Activated naive CD4-positive, alpha-beta T cell treated with anti-CD3 and anti-CD28 coated beads for 36 hours (primary cell): ENCODE measurements around the gene HERC3. TPM values are rescaled to one million over a fixed set of nuclear protein-coding genes. Genes with fewer than 3 reads are reported as not detected.
A peak's percentile ranks its signal among the peaks of the same experiment; 100 is the strongest.
"Not testable (repeated sequence)": the region's sequence is repeated elsewhere in the genome, so short reads cannot be mapped to it uniquely, and the experiment has no call there.

Experiments
- CTCF ChIA-PET: fragments of 350-600 bp; sonication (Branson Sonifier 250); formaldehyde crosslinking; loops from one replicate; lab custom pipeline; 2021; ENCODE audit warnings: antibody characterized with exemption; lab: Charles Lee
- DNase-seq: peaks from one replicate; pipeline ENCODE4 v3.0.0-alpha.2; 2020
- H3K27ac Mint-ChIP-seq: one replicate; pipeline ENCODE4 v1.8.0; 2021; ENCODE audit warnings: mild to moderate bottlenecking, mixed read lengths
- H3K27me3 Mint-ChIP-seq: one replicate; pipeline ENCODE4 v1.8.0; 2021; ENCODE audit warnings: low read depth, mixed read lengths
- H3K36me3 Mint-ChIP-seq: one replicate; pipeline ENCODE4 v1.8.0; 2021; ENCODE audit warnings: low read depth, mixed read lengths
- H3K4me1 Mint-ChIP-seq: one replicate; pipeline ENCODE4 v1.8.0; 2021; ENCODE audit warnings: low read depth, mixed read lengths
- H3K4me3 Mint-ChIP-seq: one replicate; pipeline ENCODE4 v1.8.0; 2021; ENCODE audit warnings: mild to moderate bottlenecking, moderate library complexity, mixed read lengths
- H3K9me3 Mint-ChIP-seq: one replicate; pipeline ENCODE4 v1.8.0; 2021; ENCODE audit warnings: mixed read lengths
- intact Hi-C: fragments of 100-400 bp; cut with micrococcal nuclease; formaldehyde crosslinking; loops from one replicate; pipeline ENCODE4 v1.15.1; 2023
- total RNA-seq, 2 experiments: library from RNA; stranded (reverse); gene quantifications; one replicate each; pipeline ENCODE4 v1.2.3, GENCODE V29; 2021

The HERC3 gene
- total RNA-seq, 2 experiments from 2014 or later, result 24.4 to 25.8 TPM

DNA sequence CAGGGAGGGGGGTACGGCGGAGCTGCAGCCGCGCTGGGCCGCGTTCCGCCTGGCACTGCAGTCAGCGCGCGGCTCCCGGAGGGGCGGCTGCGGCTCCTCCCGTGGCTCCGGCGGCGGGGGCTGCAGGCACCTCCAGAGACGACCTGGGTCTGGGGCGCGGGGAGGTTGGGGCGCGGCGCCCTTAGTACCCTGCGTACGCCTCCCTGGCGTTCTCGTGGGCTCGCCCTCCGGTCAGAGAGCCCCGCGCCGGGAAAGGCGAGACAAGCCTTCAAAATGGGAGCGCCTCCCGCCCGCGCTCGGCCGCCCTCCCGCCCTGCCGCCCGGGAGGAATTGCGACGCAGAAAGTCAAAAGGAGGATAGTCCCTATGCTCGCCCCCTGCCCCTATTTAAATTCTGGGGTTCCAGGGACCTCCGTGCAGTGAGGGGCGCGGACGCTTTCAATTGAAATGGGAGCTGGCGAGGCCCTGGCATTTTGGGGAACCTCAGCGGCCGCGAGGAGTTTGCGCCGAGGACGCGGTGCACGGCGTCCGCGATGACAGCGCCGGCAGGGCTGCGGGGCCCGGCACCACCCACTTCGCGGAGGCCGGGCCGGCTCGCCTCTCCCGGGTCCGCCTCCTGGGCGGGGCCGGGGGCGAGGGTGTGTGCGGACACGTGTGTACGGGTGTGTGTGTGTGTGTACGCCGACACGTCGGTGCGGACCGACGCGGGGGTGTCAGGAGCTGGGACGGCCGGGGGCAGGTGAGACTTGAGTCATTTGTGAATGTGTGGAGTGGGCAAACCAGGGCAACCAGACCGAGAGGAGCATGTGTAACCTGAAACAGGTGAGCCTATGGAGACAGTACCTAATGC, 544 bp downstream of the HERC3 start:
- DNase-seq, result peak; percentile 79
- Mint-ChIP-seq H3K9me3 (no peaks in the 10 kb centered on the region), H3K27me3 (no peaks in the 10 kb centered on the region), H3K4me3 (peak overlapping the region; percentile 98), H3K27ac (peak overlapping the region; percentile 82), H3K4me1 (peaks cover 48% of the 10 kb centered on the region), H3K36me3 (peaks cover 3% of the 10 kb centered on the region)
- intact Hi-C loops, result loop anchor here (1.0 to 5.0 kb wide), 13 partner anchors 20 to 1586 kb away; partner anchors contain the start of genes PPM1K, PYURF and TIGD2
- CTCF ChIA-PET, result interaction anchor here (0.6 to 3.4 kb wide), 6 partner anchors 17 to 276 kb away, joined by 3 to 19 read pairs (median 6); no protein-coding TSS in a partner anchor

- intact Hi-C loops, result no loop called here
- H3K4me3 Mint-ChIP-seq, result no peak overlapping the region
Measured at GRCh38 chr4:88597970-88598660, 5.8 kb downstream of the HERC3 start.

DNA sequence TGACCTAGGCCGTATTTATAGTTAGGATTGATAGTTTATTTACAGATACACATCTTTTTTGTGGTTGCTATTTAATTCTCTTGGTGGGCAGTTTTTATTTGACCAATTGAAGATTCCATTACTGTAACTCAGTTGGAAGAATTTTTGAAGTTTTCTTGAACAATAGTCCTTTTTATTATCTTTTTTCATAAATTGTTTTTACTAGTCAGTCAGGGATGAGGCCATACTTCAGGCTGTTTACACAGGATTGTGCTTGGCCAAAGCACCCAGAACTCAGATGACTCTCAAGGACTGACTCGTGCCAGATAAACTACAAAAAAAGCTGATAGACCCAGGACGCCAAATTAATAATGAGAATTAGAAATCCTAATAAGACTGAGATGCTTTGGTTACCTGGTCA, 7.0 kb downstream of the HERC3 start:
- Mint-ChIP-seq H3K36me3 (peaks cover 7% of the 10 kb centered on the region), H3K4me3 (peak overlapping the region; percentile 38), H3K27me3 (no peaks in the 10 kb centered on the region), H3K27ac (no peak overlapping the region), H3K9me3 (no peaks in the 10 kb centered on the region), H3K4me1 (peaks cover 71% of the 10 kb centered on the region)
- DNase-seq, result no peak
- intact Hi-C loops, result no loop called here
- CTCF ChIA-PET, result interaction anchor here (1.1 to 3.0 kb wide), 3 partner anchors 11 to 16 kb away, joined by 3 to 12 read pairs (median 6); no protein-coding TSS in a partner anchor

More at GRCh38 chr4:88597970-88598660, 5.8 kb downstream of the HERC3 start:
- DNase-seq, result no peak
- Mint-ChIP-seq H3K4me1 (peaks cover 77% of the 10 kb centered on the region), H3K36me3 (peaks cover 5% of the 10 kb centered on the region), H3K27ac (no peak overlapping the region), H3K9me3 (no peaks in the 10 kb centered on the region), H3K27me3 (no peaks in the 10 kb centered on the region)
- CTCF ChIA-PET, result interaction anchor here (0.5 to 1.2 kb wide), 3 partner anchors 59 to 318 kb away, joined by 3 to 7 read pairs (median 3); no protein-coding TSS in a partner anchor

DNA sequence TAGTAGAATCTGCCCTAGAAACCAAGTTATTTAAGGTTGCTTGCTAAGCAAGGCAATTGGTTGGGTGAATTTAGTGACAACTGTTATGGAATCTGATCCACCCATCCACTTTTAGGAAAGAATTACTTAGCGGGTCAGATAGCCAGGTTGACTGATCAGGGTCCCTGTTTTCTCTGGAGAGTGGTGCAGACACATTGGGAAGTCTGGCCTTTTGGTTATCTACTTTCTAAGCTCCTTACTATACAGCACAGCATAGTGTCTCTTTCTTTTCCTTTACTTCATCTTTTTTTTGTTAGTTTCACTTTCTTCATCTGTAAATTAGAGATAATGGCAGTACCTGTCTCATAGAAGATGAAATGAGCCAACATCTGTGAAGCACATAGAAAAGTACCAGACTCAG, 7.4 kb downstream of the HERC3 start:
- peaks cover 9% of the 10 kb centered on the region for H3K36me3 Mint-ChIP-seq
- intact Hi-C loops, result loop anchor here (5.0 kb wide), 1 partner anchor 703 kb away; no protein-coding TSS in a partner anchor
- peak overlapping the region; percentile 54 for H3K27ac Mint-ChIP-seq
- peak overlapping the region; percentile 36 for H3K4me3 Mint-ChIP-seq
- no peak for DNase-seq
- peaks cover 71% of the 10 kb centered on the region for H3K4me1 Mint-ChIP-seq
- no peaks in the 10 kb centered on the region for H3K9me3 Mint-ChIP-seq
- CTCF ChIA-PET, result interaction anchor here (1.0 to 3.0 kb wide), 4 partner anchors 11 to 59 kb away, joined by 3 to 12 read pairs (median 4); no protein-coding TSS in a partner anchor
- H3K27me3 Mint-ChIP-seq, result no peaks in the 10 kb centered on the region

DNA sequence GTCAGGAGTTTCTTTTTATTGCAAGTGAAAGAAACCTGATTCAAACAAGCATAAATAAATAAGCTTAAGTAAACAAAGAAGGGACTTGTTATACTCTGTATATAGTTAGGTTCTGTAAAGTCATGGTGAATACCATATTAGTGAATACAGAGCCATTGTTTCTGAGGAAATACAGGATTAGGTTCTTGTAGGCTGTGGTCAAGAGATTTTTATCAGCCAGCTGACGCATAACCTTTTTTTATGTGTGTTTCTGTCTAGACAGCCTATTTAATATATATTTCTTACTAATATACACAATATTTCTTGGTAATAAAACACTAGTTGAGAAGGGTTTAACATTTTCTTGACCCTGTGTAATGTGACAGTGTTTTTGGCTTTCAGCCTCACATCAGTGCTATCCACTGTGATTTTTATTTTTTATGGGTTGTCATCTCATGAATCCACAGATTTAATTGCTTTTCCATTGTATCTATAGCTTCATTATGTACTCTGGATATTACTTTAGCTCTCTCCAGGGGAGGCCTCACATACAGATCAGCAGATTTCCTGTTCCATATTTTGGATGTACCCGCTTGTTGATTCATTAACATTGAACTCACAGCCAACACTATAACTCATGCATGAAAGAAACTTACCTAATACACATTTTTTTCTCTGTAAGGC, 8.0 kb downstream of the HERC3 start:
- Mint-ChIP-seq H3K4me3 (no peak overlapping the region), H3K36me3 (peaks cover 9% of the 10 kb centered on the region), H3K9me3 (no peaks in the 10 kb centered on the region), H3K27ac (no peak overlapping the region), H3K27me3 (no peaks in the 10 kb centered on the region), H3K4me1 (peaks cover 74% of the 10 kb centered on the region)
- CTCF ChIA-PET, result interaction anchor here (1.0 to 3.0 kb wide), 5 partner anchors 10 to 61 kb away, joined by 3 to 12 read pairs (median 3); no protein-coding TSS in a partner anchor
- no peak for DNase-seq
- intact Hi-C loops, result loop anchor here (5.0 kb wide), 1 partner anchor 702 kb away; no protein-coding TSS in a partner anchor

GRCh38 chr4:88604978-88605678, 12.8 kb downstream of the HERC3 start:
- no peak overlapping the region for H3K27ac Mint-ChIP-seq
- H3K27me3 Mint-ChIP-seq, result no peaks in the 10 kb centered on the region
- H3K4me3 Mint-ChIP-seq, result no peak overlapping the region
- H3K9me3 Mint-ChIP-seq, result peaks cover 8% of the 10 kb centered on the region
- DNase-seq, result no peak
- CTCF ChIA-PET, result interaction anchor here (1.0 kb wide), 1 partner anchor 15 kb away, joined by 3 read pairs; no protein-coding TSS in a partner anchor
- peaks cover 34% of the 10 kb centered on the region for H3K36me3 Mint-ChIP-seq
- peaks cover 64% of the 10 kb centered on the region for H3K4me1 Mint-ChIP-seq
- intact Hi-C loops, result loop anchor here (5.0 kb wide), 1 partner anchor 697 kb away; no protein-coding TSS in a partner anchor

DNA sequence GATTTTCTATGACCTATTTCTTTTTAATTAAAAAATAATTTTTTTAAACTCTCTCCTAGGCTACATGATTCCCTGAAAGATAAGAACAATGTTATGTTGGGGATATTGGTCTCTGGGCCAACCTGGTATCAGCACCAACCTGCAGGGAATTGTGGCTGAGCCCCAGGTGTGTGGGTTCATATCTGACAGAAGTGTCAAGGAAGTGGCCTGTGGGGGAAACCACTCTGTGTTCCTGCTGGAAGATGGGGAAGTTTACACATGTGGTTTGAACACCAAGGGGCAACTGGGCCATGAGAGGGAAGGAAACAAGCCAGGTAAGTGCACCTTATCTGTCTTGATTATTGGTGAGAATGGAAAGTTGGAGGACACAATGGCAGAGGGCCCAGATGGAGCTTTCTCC, 13.5 kb downstream of the HERC3 start:
- H3K9me3 Mint-ChIP-seq, result peaks cover 8% of the 10 kb centered on the region
- H3K4me1 Mint-ChIP-seq, result peaks cover 64% of the 10 kb centered on the region
- H3K27me3 Mint-ChIP-seq, result no peaks in the 10 kb centered on the region
- peak; percentile 19 for DNase-seq
- no peak overlapping the region for H3K27ac Mint-ChIP-seq
- H3K4me3 Mint-ChIP-seq, result no peak overlapping the region
- peaks cover 35% of the 10 kb centered on the region for H3K36me3 Mint-ChIP-seq
- intact Hi-C loops, result no loop called here
- CTCF ChIA-PET, result interaction anchor here (1.0 kb wide), 1 partner anchor 15 kb away, joined by 3 read pairs; no protein-coding TSS in a partner anchor

DNA sequence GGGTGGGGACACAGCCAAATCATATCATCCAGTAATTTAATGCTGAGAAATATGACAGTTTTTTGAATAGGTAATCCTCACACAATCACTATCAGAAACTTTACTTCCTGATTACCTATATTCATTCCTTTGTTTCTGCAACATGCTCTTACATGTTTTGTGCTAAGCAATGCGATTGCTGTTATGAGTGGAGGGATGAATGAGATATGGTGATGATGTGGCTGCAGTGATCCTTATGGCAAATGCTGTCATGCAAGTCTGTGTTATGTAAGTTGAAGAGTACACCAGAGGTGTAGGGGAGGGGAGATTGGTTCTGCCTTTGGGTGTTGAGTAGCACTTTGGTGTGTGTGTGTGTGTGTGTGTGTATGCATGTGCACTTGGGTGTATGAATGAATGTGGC, 14.6 kb downstream of the HERC3 start:
- H3K4me3 Mint-ChIP-seq, result no peak overlapping the region
- no peak for DNase-seq
- peaks cover 8% of the 10 kb centered on the region for H3K9me3 Mint-ChIP-seq
- H3K27me3 Mint-ChIP-seq, result no peaks in the 10 kb centered on the region
- intact Hi-C loops, result no loop called here
- H3K36me3 Mint-ChIP-seq, result peaks cover 35% of the 10 kb centered on the region
- H3K4me1 Mint-ChIP-seq, result peaks cover 67% of the 10 kb centered on the region
- CTCF ChIA-PET, result no interaction called here
- peak overlapping the region; percentile 48 for H3K27ac Mint-ChIP-seq

DNA sequence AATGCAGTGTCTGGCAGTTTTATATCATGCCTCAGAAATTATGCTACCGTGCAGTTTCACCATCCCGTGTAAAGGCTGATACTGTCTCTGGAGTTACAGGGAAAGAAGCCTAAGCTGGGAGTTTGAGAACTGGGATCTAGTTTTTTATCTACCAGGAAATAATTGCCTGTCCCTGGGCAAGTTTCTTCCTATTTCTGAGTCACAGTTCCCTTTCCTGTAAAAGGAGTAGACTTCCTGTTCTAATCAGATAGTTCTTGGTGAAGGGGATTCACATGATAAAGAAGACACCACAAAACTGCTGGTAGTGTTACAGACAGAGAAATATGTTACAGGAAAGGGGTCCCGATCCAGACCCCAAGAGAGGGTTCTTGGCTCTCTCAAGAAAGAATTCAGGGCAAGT, 17.1 kb downstream of the HERC3 start:
- peaks cover 8% of the 10 kb centered on the region for H3K9me3 Mint-ChIP-seq
- no peak for DNase-seq
- H3K4me1 Mint-ChIP-seq, result peaks cover 78% of the 10 kb centered on the region
- CTCF ChIA-PET, result interaction anchor here (1.1 kb wide), 1 partner anchor 16 kb away, joined by 3 read pairs; no protein-coding TSS in a partner anchor
- intact Hi-C loops, result no loop called here
- H3K27ac Mint-ChIP-seq, result peak overlapping the region; percentile 90
- H3K27me3 Mint-ChIP-seq, result no peaks in the 10 kb centered on the region
- peaks cover 30% of the 10 kb centered on the region for H3K36me3 Mint-ChIP-seq
- H3K4me3 Mint-ChIP-seq, result peak overlapping the region; percentile 6

- Mint-ChIP-seq H3K4me3 (peak overlapping the region; percentile 6), H3K36me3 (peaks cover 29% of the 10 kb centered on the region), H3K4me1 (peaks cover 78% of the 10 kb centered on the region), H3K27ac (peak overlapping the region; percentile 90)
- CTCF ChIA-PET, result interaction anchor here (1.1 kb wide), 1 partner anchor 16 kb away, joined by 3 read pairs; no protein-coding TSS in a partner anchor
- H3K9me3 Mint-ChIP-seq, H3K27me3 Mint-ChIP-seq: not testable (repeated sequence)
- intact Hi-C loops, result loop anchor here (5.0 kb wide), 1 partner anchor 227 kb away; no protein-coding TSS in a partner anchor
- peak; percentile 55 for DNase-seq
Measured at GRCh38 chr4:88609794-88610193, 17.5 kb downstream of the HERC3 start.

- Mint-ChIP-seq H3K27me3 (no peaks in the 10 kb centered on the region), H3K4me1 (peaks cover 74% of the 10 kb centered on the region), H3K27ac (peak overlapping the region; percentile 90), H3K36me3 (peaks cover 28% of the 10 kb centered on the region), H3K4me3 (no peak overlapping the region), H3K9me3 (peaks cover 8% of the 10 kb centered on the region)
- CTCF ChIA-PET, result interaction anchor here (0.5 to 4.1 kb wide), 4 partner anchors 11 to 71 kb away, joined by 3 to 11 read pairs (median 4); no protein-coding TSS in a partner anchor
- DNase-seq, result no peak
- intact Hi-C loops, result loop anchor here (5.0 kb wide), 1 partner anchor 228 kb away; no protein-coding TSS in a partner anchor
Measured at GRCh38 chr4:88610771-88611170, 18.5 kb downstream of the HERC3 start.
